Keratinocyte (primary cell): ENCODE results near the gene MAP2K5. TPM values are rescaled to one million over a fixed set of nuclear protein-coding genes. Genes with fewer than 3 reads are reported as not detected.

ENCODE experiments used
- DNase-seq: peaks from one replicate; pipeline ENCODE4 v3.0.0-alpha.2; 2011; ENCODE audit warnings: low read depth, missing footprints, low spot score
- FAIRE-seq: peaks from 2 replicates; lab custom pipeline; 2011; peaks lifted over from hg19 to GRCh38; lab: Jason Lieb, UNC
- H2AFZ ChIP-seq: 2 replicates; pipeline ENCODE4 v1.6.0; 2012; ENCODE audit warnings: low read length, control low read depth, inconsistent platforms; ENCODE audit not compliant: control insufficient read depth
- H3K27ac ChIP-seq: 2 replicates; pipeline ENCODE4 v1.5.1; 2011; ENCODE audit warnings: low read length; ENCODE audit not compliant: control insufficient read depth, insufficient read depth
- H3K27me3 ChIP-seq: 3 replicates; pipeline ENCODE4 v1.6.0; 2011; ENCODE audit warnings: low read length; ENCODE audit not compliant: control insufficient read depth, insufficient read depth; ENCODE audit errors: extremely low read depth
- H3K36me3 ChIP-seq, 2 experiments: 2 replicates in 1 of 2; 3 replicates in 1 of 2; pipeline ENCODE4 v1.5.1; 2011; ENCODE audit warnings: low read length in 2 of 2, mild to moderate bottlenecking in 1 of 2; ENCODE audit not compliant: control insufficient read depth in 2 of 2, insufficient read depth in 2 of 2; ENCODE audit errors: extremely low read depth in 1 of 2
- H3K4me1 ChIP-seq: 3 replicates; pipeline ENCODE4 v1.5.1; 2011; ENCODE audit warnings: low read length; ENCODE audit not compliant: control insufficient read depth, insufficient read depth; ENCODE audit errors: extremely low read depth
- H3K4me2 ChIP-seq: 3 replicates; pipeline ENCODE4 v1.6.0; 2011; ENCODE audit warnings: low read depth, low read length; ENCODE audit not compliant: control insufficient read depth, insufficient read depth; ENCODE audit errors: extremely low read depth
- H3K4me3 ChIP-seq, 3 experiments: fragments of 200-600 bp in 1 of 3; sonication (generic) in 1 of 3; 2 replicates in 2 of 3; 3 replicates in 1 of 3; pipeline ENCODE4 v1.5.1; 2011 to 2016; ENCODE audit warnings: low read length in 3 of 3, mild to moderate bottlenecking in 3 of 3, control low read depth in 2 of 3, inconsistent platforms in 1 of 3, low read depth in 1 of 3, mixed read lengths in 1 of 3, mixed run types in 1 of 3, moderate library complexity in 1 of 3; ENCODE audit not compliant: control insufficient read depth in 2 of 3, insufficient read depth in 2 of 3; ENCODE audit errors: extremely low read depth in 1 of 3
- H3K79me2 ChIP-seq: 2 replicates; pipeline ENCODE4 v1.6.0; 2012; ENCODE audit warnings: low read length; ENCODE audit not compliant: control insufficient read depth, insufficient read depth
- H3K9ac ChIP-seq: 3 replicates; pipeline ENCODE4 v1.6.0; 2011; ENCODE audit warnings: low read length; ENCODE audit not compliant: control insufficient read depth, insufficient read depth; ENCODE audit errors: extremely low read depth
- H3K9me1 ChIP-seq: 3 replicates; pipeline ENCODE4 v1.6.0; 2011; ENCODE audit warnings: low read length; ENCODE audit not compliant: control insufficient read depth, insufficient read depth; ENCODE audit errors: extremely low read depth
- H3K9me3 ChIP-seq: 2 replicates; pipeline ENCODE4 v1.5.1; 2012; ENCODE audit warnings: low read depth, low read length; ENCODE audit not compliant: control insufficient read depth
- H4K20me1 ChIP-seq: 3 replicates; pipeline ENCODE4 v1.6.0; 2011; ENCODE audit warnings: low read length; ENCODE audit not compliant: control insufficient read depth, insufficient read depth; ENCODE audit errors: extremely low read depth
- CTCF ChIP-seq, 3 experiments: IDR thresholded peaks in 1 of 3; conservative IDR thresholded peaks in 1 of 3; optimal IDR thresholded peaks in 1 of 3; 2 replicates in 2 of 3; 3 replicates in 1 of 3; pipeline versions ENCODE3 to v1.5.1; 2011; ENCODE audit warnings: low read length in 3 of 3, mild to moderate bottlenecking in 3 of 3, moderate library complexity in 2 of 3, control low read depth in 1 of 3, inconsistent platforms in 1 of 3; ENCODE audit not compliant: insufficient read depth in 2 of 3; ENCODE audit errors: extremely low read depth in 1 of 3
- EZH2 ChIP-seq: IDR thresholded peaks from one replicate; pipeline ENCODE4 v1.6.1; 2012; ENCODE audit warnings: inconsistent platforms, mild to moderate bottlenecking, low read length, moderate library complexity
- dilution Hi-C: fragments of 300-500 bp; cut with MboI; formaldehyde crosslinking; loops from one replicate; pipeline ENCODE4 v1.7.0; 2020; ENCODE audit warnings: low sequenced_read_pairs; ENCODE audit not compliant: extremely low pct_ligation_motif_present
- polyA plus RNA-seq, 5 experiments: library from polyadenylated mRNA; depleted of rRNA in 3 of 5; stranded (reverse) in 3 of 5; stranded (forward) in 1 of 5; unstranded in 1 of 5; fragments of >200 nt; gene quantifications; 1 replicate in 1 of 5; 2 replicates in 3 of 5; 3 replicates in 1 of 5; pipeline versions ENCODE4 v1.2.1 to v1.2.3, GENCODE V29; 2011 to 2012; ENCODE audit warnings: missing spikeins in 2 of 5, low read depth in 1 of 5, low replicate concordance in 1 of 5

The MAP2K5 gene
- polyA plus RNA-seq, 1 donor (not counting 4 experiments of a cell fraction or from before 2014, with no cell fraction given): 3.6 TPM

DNA sequence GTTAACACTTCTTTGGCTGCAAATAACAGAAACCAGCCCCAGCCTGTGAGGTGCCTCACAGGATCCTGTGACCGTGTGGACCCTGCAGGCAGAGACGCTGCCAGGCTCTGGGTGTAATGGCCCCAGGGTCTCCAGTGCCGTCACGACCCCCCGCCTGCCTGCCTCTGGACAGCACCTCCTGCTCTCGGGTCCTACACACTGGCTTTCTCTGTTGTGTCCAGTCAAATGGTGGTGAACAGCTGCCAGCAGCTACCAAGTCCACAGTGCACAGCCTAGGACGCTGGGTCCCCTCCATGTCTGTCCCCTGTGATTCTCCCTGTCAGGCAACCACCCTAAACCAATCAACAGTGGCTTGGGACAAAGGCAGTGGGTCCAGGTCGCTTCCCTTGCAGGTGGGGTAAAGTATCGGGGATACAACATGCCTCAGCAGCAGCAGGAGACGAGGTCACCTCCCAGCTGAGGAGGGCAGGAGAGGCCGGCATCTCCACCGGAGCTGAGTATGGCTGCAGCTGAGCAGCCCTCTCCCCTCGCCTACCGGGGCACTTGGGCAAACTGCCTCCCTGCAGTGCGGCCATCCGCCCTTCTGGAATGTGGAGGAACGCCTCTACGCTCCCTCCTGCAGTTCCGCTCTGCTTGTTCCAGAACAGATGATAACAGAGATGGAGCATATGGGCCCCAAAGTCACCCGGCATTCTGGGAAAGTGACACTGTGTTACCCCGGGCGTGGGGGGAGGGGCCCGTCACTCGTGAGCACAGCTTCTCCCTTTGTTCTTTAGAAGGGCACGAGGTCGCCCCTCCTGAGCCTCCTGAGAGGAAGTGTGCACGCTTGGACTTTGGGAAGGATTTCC, 261.7 kb downstream of the MAP2K5 start:
- H3K4me3 ChIP-seq: no peak overlapping the region

GRCh38 chr15:67805008-67805665, 262.6 kb downstream of the MAP2K5 start:
- no peak for TF ChIP-seq CTCF (optimal IDR thresholded peaks at IDR 0.05 in 1 of 3, IDR thresholded peaks at IDR 0.05 in 1 of 3, conservative IDR thresholded peaks at IDR 0.05 in 1 of 3; ENCODE audit: extremely low read depth in 1 of 3, insufficient read depth in 2 of 3, low read length in 3 of 3)
- no peak for TF ChIP-seq EZH2
- no peak overlapping the region for H3K27ac ChIP-seq
- no peak for FAIRE-seq
- H3K9ac ChIP-seq: no peak overlapping the region
- H3K4me2 ChIP-seq: no peak overlapping the region
- no peak overlapping the region for H3K4me3 ChIP-seq
- no peaks in the 10 kb centered on the region for H4K20me1 ChIP-seq
- H3K4me1 ChIP-seq: no peaks in the 10 kb centered on the region
- H3K36me3 ChIP-seq: no peaks in the 10 kb centered on the region
- H2AFZ ChIP-seq: no peak overlapping the region
- no peaks in the 10 kb centered on the region for H3K9me1 ChIP-seq
- H3K79me2 ChIP-seq: no peaks in the 10 kb centered on the region
- H3K27me3 ChIP-seq: no peaks in the 10 kb centered on the region
- DNase-seq: no peak
- dilution Hi-C loops: no loop called here
- no peaks in the 10 kb centered on the region for H3K9me3 ChIP-seq

More for the DNA sequence above, 261.7 kb downstream of the MAP2K5 start:
- H3K36me3 ChIP-seq: no peaks in the 10 kb centered on the region
- no peak overlapping the region for H2AFZ ChIP-seq
- no peak for TF ChIP-seq CTCF (optimal IDR thresholded peaks at IDR 0.05 in 1 of 3, IDR thresholded peaks at IDR 0.05 in 1 of 3, conservative IDR thresholded peaks at IDR 0.05 in 1 of 3; ENCODE audit: extremely low read depth in 1 of 3, insufficient read depth in 2 of 3, low read length in 3 of 3)
- no peak for TF ChIP-seq EZH2
- no peaks in the 10 kb centered on the region for H3K9me3 ChIP-seq
- no peak overlapping the region for H3K27ac ChIP-seq
- no peaks in the 10 kb centered on the region for H3K27me3 ChIP-seq
- no peak overlapping the region for H3K9ac ChIP-seq
- no peak overlapping the region for H3K4me2 ChIP-seq
- dilution Hi-C loops: no loop called here
- no peak for FAIRE-seq
- no peaks in the 10 kb centered on the region for H3K79me2 ChIP-seq
- H3K4me1 ChIP-seq: no peaks in the 10 kb centered on the region
- no peak for DNase-seq
- H3K9me1 ChIP-seq: no peaks in the 10 kb centered on the region
- H4K20me1 ChIP-seq: no peaks in the 10 kb centered on the region
